ENCODE measurements around the gene ARNT2. TPM values are rescaled to one million over a fixed set of nuclear protein-coding genes. Genes with fewer than 3 reads are reported as not detected.
"Not testable (repeated sequence)": the region's sequence is repeated elsewhere in the genome, so short reads cannot be mapped to it uniquely, and the experiment has no call there.

Gene ARNT2
- total and polyA plus RNA-seq, 5 donors from 2014 or later = not detected

DNA sequence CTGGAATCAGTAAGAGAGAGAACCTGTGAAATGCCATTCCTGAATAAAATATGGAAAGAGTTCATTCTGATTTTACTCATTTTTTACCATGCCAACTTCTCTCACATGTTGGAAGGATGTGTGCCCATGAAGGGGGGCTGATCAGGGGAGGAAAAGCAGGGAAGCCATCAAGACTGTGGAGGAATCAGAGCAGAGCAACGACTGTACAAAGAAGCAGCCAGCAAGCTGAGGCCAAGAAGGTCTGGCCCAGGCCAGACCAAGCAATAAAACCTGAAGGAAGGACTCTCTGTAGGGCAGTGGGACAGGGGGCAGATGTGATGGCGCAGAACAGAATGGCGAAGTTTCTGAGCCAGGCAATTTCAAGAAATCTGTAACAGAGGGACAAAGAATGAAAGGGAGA, 24.0 kb upstream of the ARNT2 start:
- no peaks in the 10 kb centered on the region for H3K27me3 ChIP-seq (ENCODE audit: control insufficient read depth, insufficient read depth, low read length)
- no peak for ATAC-seq (ENCODE audit: low read depth in 2 of 2)
- H3K27ac ChIP-seq (ENCODE audit: insufficient read depth, low read length, poor library complexity, severe bottlenecking) = no peak overlapping the region
- no peaks in the 10 kb centered on the region for H3K36me3 ChIP-seq (ENCODE audit: control insufficient read depth, insufficient read depth, low read length)
- no peak for DNase-seq
- Mint-ChIP-seq H3K36me3 (no peaks in the 10 kb centered on the region), H3K27me3 (no peaks in the 10 kb centered on the region), H3K4me3 (no peak overlapping the region), H3K4me1 (no peaks in the 10 kb centered on the region), H3K27ac (peak overlapping the region in 1 of 3 donors; percentile 29), H3K9me3 (peaks cover 0 to 4% (median 2%) of the 10 kb centered on the region in 7 donors)
- H3K4me1 ChIP-seq (ENCODE audit: control insufficient read depth, insufficient read depth, low read length, poor library complexity, severe bottlenecking) = no peaks in the 10 kb centered on the region
- peaks cover 0 to 2% of the 10 kb centered on the region in 2 experiments for H3K9me3 ChIP-seq (ENCODE audit: control insufficient read depth in 2 of 2, low read length in 2 of 2)
- H3K4me3 ChIP-seq (ENCODE audit: low read depth, low read length) = no peak overlapping the region

GRCh38 chr15:80382285-80382684, 21.9 kb upstream of the ARNT2 start:
- no peak overlapping the region for H3K4me3 Mint-ChIP-seq
- no peaks in the 10 kb centered on the region for H3K27me3 Mint-ChIP-seq
- Histone ChIP-seq H3K4me3 (ENCODE audit: low read depth, low read length) (no peak overlapping the region), H3K27me3 (ENCODE audit: control insufficient read depth, insufficient read depth, low read length) (no peaks in the 10 kb centered on the region), H3K36me3 (ENCODE audit: control insufficient read depth, insufficient read depth, low read length) (no peaks in the 10 kb centered on the region), H3K27ac (ENCODE audit: insufficient read depth, low read length, poor library complexity, severe bottlenecking) (no peak overlapping the region), H3K4me1 (ENCODE audit: control insufficient read depth, insufficient read depth, low read length, poor library complexity, severe bottlenecking) (no peaks in the 10 kb centered on the region), H3K9me3 (ENCODE audit: control insufficient read depth in 2 of 2, low read length in 2 of 2) (peaks cover 0 to 2% of the 10 kb centered on the region in 2 experiments)
- H3K9me3 Mint-ChIP-seq = peaks cover 1 to 4% (median 2%) of the 10 kb centered on the region in 7 donors
- no peaks in the 10 kb centered on the region for H3K36me3 Mint-ChIP-seq
- H3K4me1 Mint-ChIP-seq = no peaks in the 10 kb centered on the region
- no peak for ATAC-seq (ENCODE audit: low read depth in 2 of 2)
- no peak for DNase-seq
- no peak overlapping the region for H3K27ac Mint-ChIP-seq

GRCh38 chr15:80384432-80384831, 19.8 kb upstream of the ARNT2 start:
- Histone ChIP-seq H3K9me3 (ENCODE audit: control insufficient read depth in 2 of 2, low read length in 2 of 2) (peaks cover 0 to 2% of the 10 kb centered on the region in 2 experiments), H3K27me3 (ENCODE audit: control insufficient read depth, insufficient read depth, low read length) (peaks cover 1% of the 10 kb centered on the region), H3K4me1 (ENCODE audit: control insufficient read depth, insufficient read depth, low read length, poor library complexity, severe bottlenecking) (no peaks in the 10 kb centered on the region), H3K27ac (ENCODE audit: insufficient read depth, low read length, poor library complexity, severe bottlenecking) (no peak overlapping the region), H3K36me3 (ENCODE audit: control insufficient read depth, insufficient read depth, low read length) (no peaks in the 10 kb centered on the region), H3K4me3 (ENCODE audit: low read depth, low read length) (no peak overlapping the region)
- DNase-seq (no peak), ATAC-seq (ENCODE audit: low read depth in 2 of 2) (no peak)
- H3K9me3 Mint-ChIP-seq = peaks cover 1 to 4% (median 2%) of the 10 kb centered on the region in 7 donors
- no peak overlapping the region for H3K4me3 Mint-ChIP-seq
- no peaks in the 10 kb centered on the region for H3K27me3 Mint-ChIP-seq
- H3K27ac Mint-ChIP-seq = no peak overlapping the region
- no peaks in the 10 kb centered on the region for H3K4me1 Mint-ChIP-seq
- H3K36me3 Mint-ChIP-seq = no peaks in the 10 kb centered on the region

GRCh38 chr15:80386151-80386550, 18.0 kb upstream of the ARNT2 start:
- Mint-ChIP-seq H3K4me1 (no peaks in the 10 kb centered on the region), H3K36me3 (no peaks in the 10 kb centered on the region), H3K27me3 (no peaks in the 10 kb centered on the region), H3K27ac (no peak overlapping the region), H3K9me3 (peaks cover 0 to 4% (median 2%) of the 10 kb centered on the region in 7 donors), H3K4me3 (no peak overlapping the region)
- H3K27ac ChIP-seq (ENCODE audit: insufficient read depth, low read length, poor library complexity, severe bottlenecking) = no peak overlapping the region
- H3K9me3 ChIP-seq (ENCODE audit: control insufficient read depth in 2 of 2, low read length in 2 of 2) = peaks cover 0 to 2% of the 10 kb centered on the region in 2 experiments
- DNase-seq (no peak), ATAC-seq (ENCODE audit: low read depth in 2 of 2) (no peak)
- no peaks in the 10 kb centered on the region for H3K4me1 ChIP-seq (ENCODE audit: control insufficient read depth, insufficient read depth, low read length, poor library complexity, severe bottlenecking)
- H3K36me3 ChIP-seq (ENCODE audit: control insufficient read depth, insufficient read depth, low read length) = no peaks in the 10 kb centered on the region
- no peak overlapping the region for H3K4me3 ChIP-seq (ENCODE audit: low read depth, low read length)
- peaks cover 1% of the 10 kb centered on the region for H3K27me3 ChIP-seq (ENCODE audit: control insufficient read depth, insufficient read depth, low read length)

DNA sequence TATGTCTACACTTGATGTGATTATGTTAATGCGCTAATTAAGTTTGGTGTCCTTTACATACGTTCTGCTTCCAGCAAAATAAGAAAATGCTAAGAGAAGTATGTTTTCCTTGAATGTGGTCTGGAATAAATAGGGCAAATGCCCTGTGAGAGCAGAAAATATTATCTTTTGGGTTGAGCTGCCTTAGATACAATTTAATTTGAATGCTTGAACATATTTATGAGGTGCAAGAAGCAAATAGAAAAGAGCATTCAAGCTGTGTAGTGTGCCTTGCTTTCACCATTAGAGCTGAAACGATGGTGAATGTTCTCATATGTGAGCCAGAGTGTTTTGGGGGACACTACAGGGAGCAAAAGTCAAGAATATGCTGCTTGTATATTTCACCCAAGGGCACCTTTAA, 15.9 kb upstream of the ARNT2 start:
- Mint-ChIP-seq H3K36me3 (no peaks in the 10 kb centered on the region), H3K4me1 (no peaks in the 10 kb centered on the region), H3K27me3 (no peaks in the 10 kb centered on the region), H3K9me3 (peaks cover 0 to 4% (median 0%) of the 10 kb centered on the region in 7 donors), H3K4me3 (no peak overlapping the region), H3K27ac (no peak overlapping the region)
- H3K4me1 ChIP-seq (ENCODE audit: control insufficient read depth, insufficient read depth, low read length, poor library complexity, severe bottlenecking) = no peaks in the 10 kb centered on the region
- no peak for ATAC-seq (ENCODE audit: low read depth in 2 of 2)
- no peak for DNase-seq
- H3K36me3 ChIP-seq (ENCODE audit: control insufficient read depth, insufficient read depth, low read length) = no peaks in the 10 kb centered on the region
- no peaks in the 10 kb centered on the region for H3K9me3 ChIP-seq (ENCODE audit: control insufficient read depth in 2 of 2, low read length in 2 of 2)
- no peak overlapping the region for H3K27ac ChIP-seq (ENCODE audit: insufficient read depth, low read length, poor library complexity, severe bottlenecking)
- no peak overlapping the region for H3K4me3 ChIP-seq (ENCODE audit: low read depth, low read length)
- peaks cover 1% of the 10 kb centered on the region for H3K27me3 ChIP-seq (ENCODE audit: control insufficient read depth, insufficient read depth, low read length)

DNA sequence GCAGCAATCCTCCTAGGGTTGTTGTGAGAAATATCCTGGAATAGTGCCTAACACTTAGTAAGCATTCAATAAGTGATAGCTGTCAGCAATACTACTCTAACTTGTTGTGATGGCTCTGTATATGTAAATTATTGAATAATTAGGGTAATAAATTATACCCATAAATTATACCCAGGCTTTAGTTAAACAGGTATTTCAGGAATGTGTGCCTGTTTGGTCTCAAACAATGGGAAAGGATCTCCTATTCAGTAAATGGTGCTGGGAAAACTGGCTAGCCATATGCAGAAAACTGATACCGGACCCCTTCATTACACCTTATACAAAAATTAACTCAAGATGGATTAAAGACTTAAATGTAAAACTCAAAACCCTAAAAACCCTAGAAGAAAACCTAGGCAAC, 14.8 kb upstream of the ARNT2 start:
- DNase-seq (no peak), ATAC-seq (ENCODE audit: low read depth in 2 of 2) (no peak)
- H3K27me3 Mint-ChIP-seq = peaks cover 3% of the 10 kb centered on the region
- no peaks in the 10 kb centered on the region for H3K9me3 ChIP-seq (ENCODE audit: control insufficient read depth in 2 of 2, low read length in 2 of 2)
- H3K4me3 Mint-ChIP-seq = no peak overlapping the region
- H3K27ac ChIP-seq (ENCODE audit: insufficient read depth, low read length, poor library complexity, severe bottlenecking) = no peak overlapping the region
- H3K36me3 ChIP-seq (ENCODE audit: control insufficient read depth, insufficient read depth, low read length) = no peaks in the 10 kb centered on the region
- peaks cover 1% of the 10 kb centered on the region for H3K27me3 ChIP-seq (ENCODE audit: control insufficient read depth, insufficient read depth, low read length)
- H3K4me3 ChIP-seq (ENCODE audit: low read depth, low read length) = no peak overlapping the region
- H3K36me3 Mint-ChIP-seq = no peaks in the 10 kb centered on the region
- H3K9me3 Mint-ChIP-seq = peaks cover 0 to 4% (median 0%) of the 10 kb centered on the region in 7 donors
- no peak overlapping the region for H3K27ac Mint-ChIP-seq
- H3K4me1 Mint-ChIP-seq = no peaks in the 10 kb centered on the region
- H3K4me1 ChIP-seq (ENCODE audit: control insufficient read depth, insufficient read depth, low read length, poor library complexity, severe bottlenecking) = no peaks in the 10 kb centered on the region

- ATAC-seq (ENCODE audit: low read depth in 2 of 2); H3K27me3 ChIP-seq (ENCODE audit: control insufficient read depth, insufficient read depth, low read length); H3K4me3 Mint-ChIP-seq; H3K4me1 Mint-ChIP-seq; H3K4me1 ChIP-seq (ENCODE audit: control insufficient read depth, insufficient read depth, low read length, poor library complexity, severe bottlenecking); H3K9me3 ChIP-seq (ENCODE audit: control insufficient read depth in 2 of 2, low read length in 2 of 2); DNase-seq; H3K36me3 ChIP-seq (ENCODE audit: control insufficient read depth, insufficient read depth, low read length); H3K9me3 Mint-ChIP-seq; H3K27ac Mint-ChIP-seq; H3K4me3 ChIP-seq (ENCODE audit: low read depth, low read length); H3K27ac ChIP-seq (ENCODE audit: insufficient read depth, low read length, poor library complexity, severe bottlenecking); H3K36me3 Mint-ChIP-seq: not testable (repeated sequence)
- H3K27me3 Mint-ChIP-seq = peaks cover 14% of the 10 kb centered on the region
Observed at GRCh38 chr15:80390942-80391341, 13.2 kb upstream of the ARNT2 start.

- no peak overlapping the region for H3K4me3 Mint-ChIP-seq
- peaks cover 8% of the 10 kb centered on the region for H3K27me3 ChIP-seq (ENCODE audit: control insufficient read depth, insufficient read depth, low read length)
- no peak overlapping the region for H3K27ac ChIP-seq (ENCODE audit: insufficient read depth, low read length, poor library complexity, severe bottlenecking)
- H3K4me1 ChIP-seq (ENCODE audit: control insufficient read depth, insufficient read depth, low read length, poor library complexity, severe bottlenecking) = no peaks in the 10 kb centered on the region
- no peaks in the 10 kb centered on the region for H3K4me1 Mint-ChIP-seq
- H3K27ac Mint-ChIP-seq = no peak overlapping the region
- peaks cover 23% of the 10 kb centered on the region for H3K27me3 Mint-ChIP-seq
- H3K9me3 ChIP-seq (ENCODE audit: control insufficient read depth in 2 of 2, low read length in 2 of 2) = no peaks in the 10 kb centered on the region
- DNase-seq (no peak), ATAC-seq (ENCODE audit: low read depth in 2 of 2) (no peak)
- H3K9me3 Mint-ChIP-seq = peaks cover 0 to 5% (median 0%) of the 10 kb centered on the region in 7 donors
- no peaks in the 10 kb centered on the region for H3K36me3 Mint-ChIP-seq
- no peak overlapping the region for H3K4me3 ChIP-seq (ENCODE audit: low read depth, low read length)
- H3K36me3 ChIP-seq (ENCODE audit: control insufficient read depth, insufficient read depth, low read length) = no peaks in the 10 kb centered on the region
Observed at GRCh38 chr15:80395616-80396015, 8.6 kb upstream of the ARNT2 start.
